WTC11 (cell line): Measurements from ENCODE around the gene S100P. TPM values are rescaled to one million over a fixed set of nuclear protein-coding genes. Genes with fewer than 3 reads are reported as not detected.

ENCODE experiments used
- ATAC-seq: fragments of 200-7000 bp; cut with Tn5 transposase; 2 replicates; pipeline ENCODE4 v1.10.0; 2021; ENCODE audit warnings: mild to moderate bottlenecking, moderate library complexity
- CTCF ChIA-PET: fragments of 300-600 bp; sonication (Branson Sonifier 250); formaldehyde crosslinking; loops from one replicate; lab custom pipeline; 2021; ENCODE audit warnings: antibody characterized with exemption; lab: Charles Lee
- POLR2A ChIA-PET: fragments of 350-600 bp; sonication (Branson Sonifier 250); formaldehyde crosslinking; loops from one replicate; lab custom pipeline; 2021; ENCODE audit warnings: antibody characterized with exemption; lab: Charles Lee
- DNase-seq: peaks from one replicate; pipeline ENCODE4 v3.0.0; 2021; ENCODE audit warnings: low spot score
- H3K27ac Mint-ChIP-seq: 2 replicates; pipeline ENCODE4 v1.8.0; 2021; ENCODE audit warnings: mixed read lengths
- H3K27me3 Mint-ChIP-seq: 2 replicates; pipeline ENCODE4 v1.8.0; 2021; ENCODE audit warnings: low read depth, mild to moderate bottlenecking, moderate library complexity, mixed read lengths
- H3K36me3 Mint-ChIP-seq: 2 replicates; pipeline ENCODE4 v1.8.0; 2021; ENCODE audit warnings: mixed read lengths
- H3K4me1 Mint-ChIP-seq: 2 replicates; pipeline ENCODE4 v1.8.0; 2022; ENCODE audit warnings: mixed read lengths
- H3K4me3 Mint-ChIP-seq: 2 replicates; pipeline ENCODE4 v1.8.0; 2021; ENCODE audit warnings: mild to moderate bottlenecking, moderate library complexity, mixed read lengths
- H3K9me3 Mint-ChIP-seq: 2 replicates; pipeline ENCODE4 v1.8.0; 2021; ENCODE audit warnings: mixed read lengths
- CBFB ChIP-seq: sonication (generic); formaldehyde crosslinking; IDR thresholded peaks from 2 replicates; pipeline ENCODE4 v1.8.1; 2022; ENCODE audit warnings: mild to moderate bottlenecking, low read depth, missing genetic modification reagents
- ESRRA ChIP-seq: sonication (generic); formaldehyde crosslinking; IDR thresholded peaks from 2 replicates; pipeline ENCODE4 v1.8.1; 2022; ENCODE audit warnings: mild to moderate bottlenecking, missing genetic modification reagents, borderline replicate concordance
- MYBL2 ChIP-seq: sonication (generic); formaldehyde crosslinking; IDR thresholded peaks from 2 replicates; pipeline ENCODE4 v1.8.1; 2023; ENCODE audit warnings: mild to moderate bottlenecking, moderate library complexity, missing genetic modification reagents
- PRRX2 ChIP-seq: fragments of 250-450 bp; sonication (Bioruptor Pico); IDR thresholded peaks from 2 replicates; pipeline ENCODE4 v1.8.0; 2021; ENCODE audit warnings: mild to moderate bottlenecking
- RORB ChIP-seq: fragments of 250-450 bp; sonication (Bioruptor Pico); IDR thresholded peaks from 2 replicates; pipeline ENCODE4 v1.9.0; 2021; ENCODE audit warnings: mild to moderate bottlenecking
- SMAD3 ChIP-seq: sonication (generic); formaldehyde crosslinking; IDR thresholded peaks from 2 replicates; pipeline ENCODE4 v1.8.0; 2022; ENCODE audit warnings: missing genetic modification reagents, mild to moderate bottlenecking, borderline replicate concordance
- TP53 ChIP-seq: sonication (generic); formaldehyde crosslinking; IDR thresholded peaks from 2 replicates; pipeline ENCODE4 v1.8.1; 2023; ENCODE audit warnings: mild to moderate bottlenecking, missing genetic modification reagents
- ZBTB21 ChIP-seq: sonication (generic); formaldehyde crosslinking; IDR thresholded peaks from 2 replicates; pipeline ENCODE4 v1.8.1; 2023; ENCODE audit warnings: mild to moderate bottlenecking, missing genetic modification reagents, borderline replicate concordance
- ZNF263 ChIP-seq: sonication (generic); formaldehyde crosslinking; IDR thresholded peaks from 2 replicates; pipeline ENCODE4 v1.8.1; 2022; ENCODE audit warnings: low read depth, mild to moderate bottlenecking, moderate library complexity, missing genetic modification reagents
- ZNF396 ChIP-seq: fragments of 250-450 bp; sonication (Bioruptor Pico); IDR thresholded peaks from 2 replicates; pipeline ENCODE4 v1.8.0; 2021; ENCODE audit warnings: mild to moderate bottlenecking, moderate library complexity, borderline replicate concordance
- ZNF423 ChIP-seq: fragments of 250-450 bp; sonication (Bioruptor Pico); IDR thresholded peaks from 2 replicates; pipeline ENCODE4 v2.1.2; 2022; ENCODE audit warnings: mild to moderate bottlenecking, moderate library complexity
- total RNA-seq: library from RNA; stranded (reverse); gene quantifications from 3 replicates; pipeline ENCODE4 v1.2.3, GENCODE V29; 2021
- TF ChIP-seq, protein P1 (sequence below): sonication (generic); formaldehyde crosslinking; IDR thresholded peaks from 2 replicates; pipeline ENCODE4 v1.8.1; 2022; ENCODE audit warnings: missing genetic modification reagents, borderline replicate concordance
- TF ChIP-seq, protein P2 (sequence below): sonication (generic); formaldehyde crosslinking; IDR thresholded peaks from 2 replicates; pipeline ENCODE4 v1.8.1; 2022; ENCODE audit warnings: low read depth, missing genetic modification reagents, borderline replicate concordance
- TF ChIP-seq, protein P3 (sequence below): sonication (generic); formaldehyde crosslinking; IDR thresholded peaks from 2 replicates; pipeline ENCODE4 v1.8.1; 2023; ENCODE audit warnings: mild to moderate bottlenecking, missing genetic modification reagents

S100P gene
- total RNA-seq, 1 experiment from 2014 or later = not detected

DNA sequence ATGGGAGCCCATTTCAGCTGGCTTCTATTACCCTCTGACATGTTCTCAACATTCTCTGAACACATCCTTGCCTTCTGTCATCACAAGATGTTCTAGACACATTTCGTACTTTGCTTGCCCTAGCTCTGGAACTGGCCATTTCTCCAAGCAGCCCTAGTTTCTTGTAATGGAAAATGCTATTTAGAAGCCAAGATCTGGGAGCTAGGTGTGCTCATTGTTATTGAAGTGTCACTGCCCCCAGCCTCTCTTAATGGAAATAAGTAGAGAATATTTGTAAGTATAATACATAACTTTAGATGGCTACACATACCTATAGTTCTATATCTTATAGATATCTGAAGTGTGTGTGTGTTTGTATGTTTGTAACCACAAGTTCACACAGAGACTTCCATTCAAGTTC lies 9.1 kb downstream of the S100P start:
- ChIA-PET POLR2A (no interaction called here), CTCF (interaction anchor here (2.4 to 2.9 kb wide), 3 partner anchors 14 to 27 kb away, joined by 13 to 56 read pairs (median 27); no protein-coding TSS in a partner anchor)
- no peak for ATAC-seq
- no peaks in the 10 kb centered on the region for H3K27me3 Mint-ChIP-seq
- peaks cover 41% of the 10 kb centered on the region for H3K36me3 Mint-ChIP-seq
- peaks cover 29% of the 10 kb centered on the region for H3K9me3 Mint-ChIP-seq
- H3K4me3 Mint-ChIP-seq = no peak overlapping the region
- no peak for TF ChIP-seq ZNF396
- no peak for TF ChIP-seq MYBL2
- TF ChIP-seq RORB (CRISPR knock-in tag) = no peak
- TF ChIP-seq ZBTB21 (CRISPR knock-in tag) = no peak
- TF ChIP-seq, all 79 proteins: peak for 0
- DNase-seq = no peak
- Mint-ChIP-seq H3K4me1 (peaks cover 6% of the 10 kb centered on the region), H3K27ac (no peak overlapping the region)

DNA sequence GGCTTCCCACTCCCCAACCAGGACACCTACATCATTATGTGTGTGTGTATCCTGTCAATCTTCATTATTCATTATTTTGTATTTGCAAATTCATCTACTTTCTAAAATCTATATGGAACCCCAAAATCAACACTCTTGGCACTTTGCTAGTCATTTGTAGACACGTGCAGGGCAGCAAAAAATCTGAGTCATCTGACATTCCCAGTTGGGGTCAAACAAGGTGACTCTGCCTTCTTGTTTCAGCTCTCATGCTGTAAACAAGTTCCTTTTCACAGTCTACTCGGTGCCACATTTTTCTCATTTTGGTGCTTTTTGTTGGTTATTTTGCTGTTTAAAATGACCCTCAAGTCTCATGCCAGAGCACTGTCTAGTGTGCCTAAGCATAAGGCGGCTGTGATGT lies 10.1 kb downstream of the S100P start:
- Mint-ChIP-seq H3K4me3 (no peak overlapping the region), H3K4me1 (peaks cover 16% of the 10 kb centered on the region), H3K27me3 (no peaks in the 10 kb centered on the region), H3K36me3 (peaks cover 49% of the 10 kb centered on the region), H3K9me3 (peaks cover 29% of the 10 kb centered on the region), H3K27ac (no peak overlapping the region)
- no peak for ATAC-seq
- DNase-seq = no peak
- TF ChIP-seq, protein P1, sequence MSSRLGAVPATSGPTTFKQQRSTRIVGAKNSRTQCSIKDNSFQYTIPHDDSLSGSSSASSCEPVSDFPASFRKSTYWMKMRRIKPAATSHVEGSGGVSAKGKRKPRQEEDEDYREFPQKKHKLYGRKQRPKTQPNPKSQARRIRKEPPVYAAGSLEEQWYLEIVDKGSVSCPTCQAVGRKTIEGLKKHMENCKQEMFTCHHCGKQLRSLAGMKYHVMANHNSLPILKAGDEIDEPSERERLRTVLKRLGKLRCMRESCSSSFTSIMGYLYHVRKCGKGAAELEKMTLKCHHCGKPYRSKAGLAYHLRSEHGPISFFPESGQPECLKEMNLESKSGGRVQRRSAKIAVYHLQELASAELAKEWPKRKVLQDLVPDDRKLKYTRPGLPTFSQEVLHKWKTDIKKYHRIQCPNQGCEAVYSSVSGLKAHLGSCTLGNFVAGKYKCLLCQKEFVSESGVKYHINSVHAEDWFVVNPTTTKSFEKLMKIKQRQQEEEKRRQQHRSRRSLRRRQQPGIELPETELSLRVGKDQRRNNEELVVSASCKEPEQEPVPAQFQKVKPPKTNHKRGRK = no peak
- TF ChIP-seq ZNF423 (CRISPR knock-in tag) (no peak), ESRRA (CRISPR knock-in tag) (no peak), TP53 (CRISPR knock-in tag) (no peak), ZNF263 (CRISPR knock-in tag) (no peak), CBFB (no peak)
- TF ChIP-seq, protein P2, sequence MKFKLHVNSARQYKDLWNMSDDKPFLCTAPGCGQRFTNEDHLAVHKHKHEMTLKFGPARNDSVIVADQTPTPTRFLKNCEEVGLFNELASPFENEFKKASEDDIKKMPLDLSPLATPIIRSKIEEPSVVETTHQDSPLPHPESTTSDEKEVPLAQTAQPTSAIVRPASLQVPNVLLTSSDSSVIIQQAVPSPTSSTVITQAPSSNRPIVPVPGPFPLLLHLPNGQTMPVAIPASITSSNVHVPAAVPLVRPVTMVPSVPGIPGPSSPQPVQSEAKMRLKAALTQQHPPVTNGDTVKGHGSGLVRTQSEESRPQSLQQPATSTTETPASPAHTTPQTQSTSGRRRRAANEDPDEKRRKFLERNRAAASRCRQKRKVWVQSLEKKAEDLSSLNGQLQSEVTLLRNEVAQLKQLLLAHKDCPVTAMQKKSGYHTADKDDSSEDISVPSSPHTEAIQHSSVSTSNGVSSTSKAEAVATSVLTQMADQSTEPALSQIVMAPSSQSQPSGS (CRISPR knock-in tag) = no peak
- ChIA-PET CTCF (no interaction called here), POLR2A (no interaction called here)

DNA sequence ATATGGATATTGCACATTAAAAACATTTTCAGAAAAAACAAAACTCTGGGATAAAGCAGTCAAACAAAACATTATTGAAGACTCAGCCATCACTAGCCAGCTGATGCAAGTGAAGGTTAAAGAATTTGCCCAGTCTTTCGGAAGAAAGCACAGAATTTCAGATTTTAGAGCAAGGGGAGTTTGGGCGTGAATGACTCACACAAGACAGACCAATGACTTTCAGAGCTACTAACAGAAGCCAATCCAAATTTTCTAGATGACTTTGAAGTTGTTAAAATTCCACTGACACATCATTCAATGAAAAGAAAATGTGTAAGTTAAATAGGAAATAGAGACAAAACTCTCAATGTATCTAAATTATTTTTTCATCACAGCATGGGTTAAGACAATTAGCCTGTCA lies 12.0 kb downstream of the S100P start:
- no peak for DNase-seq
- TF ChIP-seq PRRX2 (CRISPR knock-in tag) (no peak), ESRRA (CRISPR knock-in tag) (no peak), SMAD3 (CRISPR knock-in tag) (no peak)
- TF ChIP-seq, protein P2 (CRISPR knock-in tag) = no peak
- TF ChIP-seq, protein P3, sequence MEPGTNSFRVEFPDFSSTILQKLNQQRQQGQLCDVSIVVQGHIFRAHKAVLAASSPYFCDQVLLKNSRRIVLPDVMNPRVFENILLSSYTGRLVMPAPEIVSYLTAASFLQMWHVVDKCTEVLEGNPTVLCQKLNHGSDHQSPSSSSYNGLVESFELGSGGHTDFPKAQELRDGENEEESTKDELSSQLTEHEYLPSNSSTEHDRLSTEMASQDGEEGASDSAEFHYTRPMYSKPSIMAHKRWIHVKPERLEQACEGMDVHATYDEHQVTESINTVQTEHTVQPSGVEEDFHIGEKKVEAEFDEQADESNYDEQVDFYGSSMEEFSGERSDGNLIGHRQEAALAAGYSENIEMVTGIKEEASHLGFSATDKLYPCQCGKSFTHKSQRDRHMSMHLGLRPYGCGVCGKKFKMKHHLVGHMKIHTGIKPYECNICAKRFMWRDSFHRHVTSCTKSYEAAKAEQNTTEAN (CRISPR knock-in tag) = no peak
- TF ChIP-seq, protein P1 = no peak
- peaks cover 26% of the 10 kb centered on the region for H3K4me1 Mint-ChIP-seq
- ATAC-seq = no peak
- peaks cover 51% of the 10 kb centered on the region for H3K36me3 Mint-ChIP-seq
- H3K27me3 Mint-ChIP-seq = peaks cover 3% of the 10 kb centered on the region
- no peak overlapping the region for H3K4me3 Mint-ChIP-seq
- no peak overlapping the region for H3K27ac Mint-ChIP-seq
- peaks cover 29% of the 10 kb centered on the region for H3K9me3 Mint-ChIP-seq
- POLR2A ChIA-PET = no interaction called here
- CTCF ChIA-PET = interaction anchor here (0.8 to 1.9 kb wide), 2 partner anchors 16 to 349 kb away, joined by 7 to 9 read pairs; no protein-coding TSS in a partner anchor
